ENCODE measurements around the gene TCP11.

- TF ChIP-seq CTCF (IDR thresholded peaks at IDR 0.05): no peak
- TF ChIP-seq POLR2A (IDR thresholded peaks at IDR 0.05): no peak
Measured at GRCh38 chr6:35164277-35164676, 23.1 kb upstream of the TCP11 start.

All from vagina (tissue), 2 donors.